HG03378 (cell line): ENCODE data around the gene DNAH14.
"Not testable (repeated sequence)": the region's sequence is repeated elsewhere in the genome, so short reads cannot be mapped to it uniquely, and the experiment has no call there.

Experiments used
- ATAC-seq: cut with Tn5 transposase; IDR thresholded peaks from one replicate; pipeline ENCODE4 v1.9.1; 2021; ENCODE audit warnings: mild to moderate bottlenecking, moderate library complexity; ENCODE audit not compliant: unreplicated experiment

The DNAH14 gene

DNA sequence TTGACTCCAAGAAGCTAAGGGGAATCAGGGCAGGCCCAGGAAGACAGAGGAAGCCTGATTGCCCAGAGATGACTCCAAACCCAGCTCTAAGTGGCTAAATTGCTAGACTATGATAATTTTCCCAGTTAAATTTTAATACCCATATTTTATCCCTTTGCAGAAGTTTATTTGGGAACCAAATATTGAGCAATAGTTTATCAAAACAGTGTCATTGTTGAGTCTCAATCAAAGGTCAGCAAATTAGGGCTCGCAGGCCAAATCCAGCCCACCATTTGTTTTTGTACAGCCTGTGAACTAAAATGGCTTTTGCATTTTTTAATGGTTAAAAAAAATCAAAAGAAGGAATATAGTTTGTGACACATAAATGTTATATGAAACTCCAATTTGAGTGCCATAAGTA, 451.2 kb downstream of the DNAH14 start:
- ATAC-seq = no peak

DNA sequence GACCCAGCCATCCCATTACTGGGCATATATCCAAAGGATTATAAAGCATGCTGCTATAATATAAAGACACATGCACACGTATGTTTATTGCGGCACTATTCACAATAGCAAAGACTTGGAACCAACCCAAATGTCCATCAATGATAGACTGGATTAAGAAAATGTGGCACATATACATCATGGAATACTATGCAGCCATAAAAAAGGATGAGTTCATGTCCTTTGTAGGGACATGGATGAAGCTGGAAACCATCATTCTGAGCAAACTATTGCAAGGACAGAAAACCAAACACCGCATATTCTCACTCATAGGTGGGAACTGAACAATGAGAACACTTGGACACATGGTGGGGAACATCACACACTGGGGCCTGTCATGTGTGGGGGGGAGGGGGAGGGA, 457.4 kb downstream of the DNAH14 start:
- not testable (repeated sequence) for ATAC-seq

GRCh38 chr1:225388372-225388771, 458.9 kb downstream of the DNAH14 start:
- no peak for ATAC-seq

DNA sequence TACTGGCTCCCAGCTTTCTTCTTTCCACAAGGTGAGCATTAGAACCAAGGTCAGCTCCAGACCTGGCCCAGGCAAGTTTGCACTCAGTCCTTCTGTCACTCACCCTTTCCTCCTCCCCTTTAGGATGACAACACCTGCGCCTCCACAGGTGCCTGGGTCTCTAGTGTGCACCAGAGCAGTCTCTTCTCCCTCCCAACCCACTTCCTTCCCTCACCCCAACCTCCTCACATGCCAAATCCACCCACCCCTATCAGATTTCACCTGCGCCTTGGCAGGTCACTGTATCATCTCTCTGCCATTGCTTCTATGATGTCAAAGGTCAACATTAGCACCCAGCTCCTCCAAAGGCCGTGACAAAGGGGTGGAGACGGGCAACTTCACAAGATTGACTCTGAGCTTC, 460.4 kb downstream of the DNAH14 start:
- ATAC-seq = no peak

GRCh38 chr1:225396357-225396756, 466.9 kb downstream of the DNAH14 start:
- no peak for ATAC-seq

GRCh38 chr1:225400968-225401367, 471.5 kb downstream of the DNAH14 start:
- no peak for ATAC-seq

- ATAC-seq = no peak
These were observed 477.7 kb downstream of the DNAH14 start for GRCh38 chr1:225406976-225407725.

DNA sequence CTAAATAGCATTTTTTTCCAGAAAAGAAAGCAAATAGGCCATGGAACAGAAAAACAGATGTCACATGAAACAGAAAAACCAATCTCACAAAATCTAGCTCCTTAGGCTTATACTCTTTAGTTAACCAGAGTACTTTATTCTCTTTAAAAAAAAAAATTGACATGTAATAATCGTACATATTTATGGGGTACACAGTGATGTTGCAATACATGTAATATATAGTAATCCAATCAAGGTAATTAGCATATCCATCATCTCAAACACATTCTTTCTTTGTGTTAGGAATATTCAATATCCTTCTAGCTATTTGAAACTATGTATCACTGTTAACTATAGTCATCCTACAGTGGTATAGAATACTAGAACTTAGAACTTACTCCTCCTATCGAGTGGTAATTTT, 478.3 kb downstream of the DNAH14 start:
- no peak for ATAC-seq

GRCh38 chr1:225408249-225408648, 478.8 kb downstream of the DNAH14 start:
- ATAC-seq = no peak

GRCh38 chr1:225409051-225409450, 479.6 kb downstream of the DNAH14 start:
- no peak for ATAC-seq

DNA sequence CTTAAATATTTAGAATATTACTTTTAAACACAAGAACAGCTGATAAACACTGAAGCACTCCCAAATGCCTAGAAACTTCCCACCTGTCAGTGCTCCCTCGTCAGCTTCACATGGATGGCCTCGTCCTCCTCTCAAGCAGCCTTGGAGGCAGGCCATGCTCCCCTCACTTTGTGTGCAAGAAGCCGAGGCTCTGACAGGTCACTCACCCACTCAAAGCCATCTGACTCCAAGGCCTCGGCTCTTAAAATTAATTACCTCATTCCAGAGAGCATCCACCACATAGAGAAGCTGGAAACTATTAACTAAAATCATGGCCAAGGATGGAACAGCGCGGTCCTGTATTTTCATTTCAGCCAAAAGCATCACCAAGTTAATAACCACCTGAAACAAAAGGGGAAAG, 480.6 kb downstream of the DNAH14 start:
- no peak for ATAC-seq

DNA sequence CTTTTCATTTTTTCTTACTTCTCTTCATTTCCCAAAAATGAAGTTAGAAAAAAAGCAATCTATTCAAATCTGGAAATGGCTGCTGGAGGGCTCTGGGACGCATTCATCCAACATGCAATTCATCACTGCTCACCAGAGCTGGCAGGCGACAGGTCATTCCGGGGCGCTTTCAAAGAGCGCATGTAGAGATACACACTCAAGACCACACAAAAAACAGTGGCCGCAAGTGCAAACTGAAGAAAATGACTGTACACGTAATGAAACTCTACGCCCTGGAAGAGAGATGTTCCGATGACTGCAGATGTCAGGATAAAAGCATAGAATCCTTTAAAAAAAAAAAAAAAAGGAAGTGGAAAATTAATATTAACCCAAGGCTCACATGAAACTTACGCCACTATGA, 482.8 kb downstream of the DNAH14 start:
- no peak for ATAC-seq

DNA sequence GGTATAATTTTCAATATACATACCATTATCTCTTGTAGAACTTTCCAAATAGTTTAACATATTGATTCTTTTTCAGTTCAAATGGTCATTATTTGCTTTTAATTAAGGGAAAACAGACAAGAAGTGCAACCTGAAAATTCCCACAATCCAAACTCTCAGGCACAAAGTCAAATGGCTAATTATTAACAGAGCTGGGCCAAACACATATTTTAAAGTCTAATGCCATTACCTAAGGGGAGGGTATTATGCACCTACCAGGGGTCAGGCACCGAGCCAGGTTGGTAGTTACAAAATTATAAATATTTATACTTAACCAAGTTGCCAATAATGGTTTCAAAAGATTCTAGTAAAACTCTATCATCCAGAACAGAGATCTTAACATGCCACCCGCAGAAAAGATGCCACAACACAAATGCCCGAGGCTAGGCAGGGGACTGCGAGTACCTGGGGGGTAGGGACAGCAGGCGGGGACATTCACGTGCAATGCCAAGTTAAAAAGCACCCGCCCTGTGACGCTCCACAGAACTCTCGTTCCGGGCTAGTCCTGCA, 483.4 kb downstream of the DNAH14 start:
- no peak for ATAC-seq

GRCh38 chr1:225413708-225414375, 484.4 kb downstream of the DNAH14 start:
- ATAC-seq = no peak

GRCh38 chr1:225415307-225415706, 485.8 kb downstream of the DNAH14 start:
- no peak for ATAC-seq

GRCh38 chr1:225415967-225416745, 486.7 kb downstream of the DNAH14 start:
- no peak for ATAC-seq

- no peak for ATAC-seq
These were observed 488.6 kb downstream of the DNAH14 start for GRCh38 chr1:225418059-225418458.

- no peak for ATAC-seq
These were observed 489.1 kb downstream of the DNAH14 start for GRCh38 chr1:225418598-225418997.

- no peak for ATAC-seq
These were observed 492.6 kb downstream of the DNAH14 start for GRCh38 chr1:225422031-225422605.

DNA sequence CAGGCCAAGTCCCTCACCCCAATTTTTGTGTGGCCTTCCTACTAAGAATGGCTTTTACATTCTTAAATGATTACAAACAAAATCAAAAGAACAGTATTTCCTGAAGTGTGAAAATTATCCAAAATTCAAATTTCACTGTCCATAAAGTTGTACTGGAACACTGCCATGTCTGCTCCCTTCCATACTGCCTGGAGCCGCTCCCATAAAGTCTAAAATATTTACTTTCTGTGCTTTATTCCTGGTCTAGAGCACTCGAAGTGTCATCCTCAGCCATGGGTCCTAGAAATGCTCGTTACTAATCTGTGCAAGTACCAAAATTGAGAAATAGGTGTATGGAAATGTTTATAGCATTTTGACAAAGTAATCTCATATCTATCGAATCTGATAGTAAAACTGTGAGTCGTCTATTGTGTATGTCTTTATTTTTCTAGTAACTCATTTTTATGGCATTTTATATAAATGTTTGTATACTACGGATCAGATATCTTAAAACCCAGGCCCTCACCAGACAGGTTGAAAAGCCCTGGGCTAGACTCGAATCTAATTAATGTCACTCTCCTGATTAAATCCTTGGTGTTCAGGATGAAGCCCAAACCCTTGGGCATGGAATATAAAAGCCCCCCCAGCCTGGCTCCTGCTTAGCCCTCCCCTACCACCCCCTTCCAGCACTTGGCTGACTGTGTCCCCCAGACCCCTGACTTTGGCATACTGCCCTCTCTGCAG, 493.5 kb downstream of the DNAH14 start:
- no peak for ATAC-seq

DNA sequence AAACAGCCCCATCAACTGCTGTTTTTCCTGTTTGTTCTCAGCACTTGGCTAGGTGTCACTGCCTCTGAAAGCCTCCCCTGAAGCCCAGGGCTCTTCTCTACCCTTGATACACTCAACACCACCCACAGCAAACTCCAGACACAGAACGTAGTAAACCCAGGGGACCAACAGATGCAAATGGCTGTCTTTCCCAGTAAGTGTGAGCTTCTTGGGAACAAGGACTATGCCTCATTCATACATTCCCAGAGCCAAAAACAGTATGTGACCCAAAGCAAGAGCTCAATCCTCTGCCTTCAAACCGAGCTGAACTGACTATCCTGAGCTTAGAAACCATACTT, 494.0 kb downstream of the DNAH14 start:
- no peak for ATAC-seq
